Activated naive CD8-positive, alpha-beta T cell treated with anti-CD3 and anti-CD28 coated beads, Interleukin-2, amount 10 ng/mL, durations not matched to agents 7 days and 5 days (primary cell): Measurements from ENCODE around the gene MGAT1. TPM values are rescaled to one million over a fixed set of nuclear protein-coding genes. Genes with fewer than 3 reads are reported as not detected.

ENCODE experiments used
- ATAC-seq: fragments of 150-1000 bp; cut with Tn5 transposase; one replicate; pipeline ENCODE4 v1.10.0; 2021; ENCODE audit warnings: low read depth, moderate library complexity
- POLR2A ChIA-PET: fragments of 350-600 bp; sonication (Branson Sonifier 250); formaldehyde crosslinking; loops from one replicate; lab custom pipeline; 2021; ENCODE audit warnings: antibody characterized with exemption; lab: Charles Lee
- DNase-seq: peaks from one replicate; pipeline ENCODE4 v3.0.0; 2021
- H3K27ac Mint-ChIP-seq: one replicate; pipeline ENCODE4 v1.8.0; 2022; ENCODE audit warnings: mild to moderate bottlenecking, mixed read lengths
- H3K27me3 Mint-ChIP-seq: one replicate; pipeline ENCODE4 v1.8.0; 2022; ENCODE audit warnings: mild to moderate bottlenecking, moderate library complexity, mixed read lengths
- H3K36me3 Mint-ChIP-seq: one replicate; pipeline ENCODE4 v1.8.0; 2021; ENCODE audit warnings: mild to moderate bottlenecking, mixed read lengths
- H3K4me1 Mint-ChIP-seq: one replicate; pipeline ENCODE4 v1.8.0; 2021; ENCODE audit warnings: mixed read lengths
- H3K4me3 Mint-ChIP-seq: one replicate; pipeline ENCODE4 v1.8.0; 2022; ENCODE audit warnings: mild to moderate bottlenecking, moderate library complexity, mixed read lengths
- H3K9me3 Mint-ChIP-seq: one replicate; pipeline ENCODE4 v1.8.0; 2021; ENCODE audit warnings: mixed read lengths
- total RNA-seq, 2 experiments: library from RNA; stranded (reverse); gene quantifications; one replicate each; pipeline ENCODE4 v1.2.3, GENCODE V29; 2021

Gene MGAT1
- total RNA-seq = 100 to 1,000 TPM; 177 to 186 TPM

DNA sequence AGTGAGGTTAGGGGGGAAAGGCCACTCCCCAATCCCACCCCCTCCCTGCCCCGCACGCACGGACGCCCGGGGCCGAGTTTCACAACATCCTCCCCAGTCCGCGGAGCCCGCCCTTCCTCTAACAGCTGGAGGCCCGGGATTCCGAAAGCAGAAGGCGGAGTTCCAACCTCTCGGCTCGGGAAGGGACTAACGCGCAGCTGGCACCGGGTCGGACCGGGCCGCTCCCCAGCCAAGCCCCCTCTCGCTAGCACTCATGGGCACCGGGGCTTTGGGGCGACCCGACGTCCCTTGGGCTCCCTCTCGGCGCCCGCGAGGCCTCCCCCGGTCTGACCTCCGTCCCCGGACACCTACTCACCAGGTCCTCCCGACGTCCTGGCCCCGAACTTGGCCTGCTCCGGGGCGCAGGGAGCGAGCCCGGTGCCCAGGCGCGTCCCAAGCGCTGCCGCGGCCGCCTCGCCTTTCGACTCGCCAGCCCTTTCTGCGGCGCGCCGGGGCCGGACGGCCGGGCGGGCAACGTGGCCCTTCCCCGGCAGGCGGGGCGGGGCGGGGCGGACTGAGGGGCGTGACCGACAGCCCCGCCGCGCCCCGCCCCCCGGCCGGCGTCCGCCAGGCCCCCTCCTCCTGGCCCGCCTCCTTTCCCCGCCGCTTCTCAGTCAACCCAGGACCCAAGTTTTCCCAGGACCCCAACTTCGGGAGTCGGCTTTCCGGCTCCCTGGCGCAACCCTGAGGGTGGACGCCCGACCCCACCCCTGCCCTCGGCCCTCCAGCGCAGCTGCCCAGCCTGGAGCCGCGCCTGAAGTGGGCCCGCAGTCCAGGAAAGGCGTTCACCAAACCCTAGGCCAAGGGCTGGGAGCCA, at the start of gene MGAT1:
Gene MGAT1, minus strand, starts transcription at position 482 of the 856 bp plus-strand sequence. CDS start 9,835 bp downstream, outside the sequence.
- H3K27ac Mint-ChIP-seq = peak within 1 kb of the TSS; percentile 86
- no peaks in the 10 kb centered on the region for H3K9me3 Mint-ChIP-seq
- H3K27me3 Mint-ChIP-seq = no peaks in the 10 kb centered on the region
- peak; percentile 29 for ATAC-seq
- DNase-seq = peak; percentile 91
- POLR2A ChIA-PET = interaction anchor here (0.6 to 10.4 kb wide), 8 partner anchors 8 to 459 kb away, joined by 3 to 170 read pairs (median 6); partner anchors contain the start of gene ZFP62
- peaks cover 54% of the 10 kb centered on the region for H3K36me3 Mint-ChIP-seq
- peaks cover 63% of the 10 kb centered on the region for H3K4me1 Mint-ChIP-seq
- peak within 1 kb of the TSS; percentile 93 for H3K4me3 Mint-ChIP-seq

DNA sequence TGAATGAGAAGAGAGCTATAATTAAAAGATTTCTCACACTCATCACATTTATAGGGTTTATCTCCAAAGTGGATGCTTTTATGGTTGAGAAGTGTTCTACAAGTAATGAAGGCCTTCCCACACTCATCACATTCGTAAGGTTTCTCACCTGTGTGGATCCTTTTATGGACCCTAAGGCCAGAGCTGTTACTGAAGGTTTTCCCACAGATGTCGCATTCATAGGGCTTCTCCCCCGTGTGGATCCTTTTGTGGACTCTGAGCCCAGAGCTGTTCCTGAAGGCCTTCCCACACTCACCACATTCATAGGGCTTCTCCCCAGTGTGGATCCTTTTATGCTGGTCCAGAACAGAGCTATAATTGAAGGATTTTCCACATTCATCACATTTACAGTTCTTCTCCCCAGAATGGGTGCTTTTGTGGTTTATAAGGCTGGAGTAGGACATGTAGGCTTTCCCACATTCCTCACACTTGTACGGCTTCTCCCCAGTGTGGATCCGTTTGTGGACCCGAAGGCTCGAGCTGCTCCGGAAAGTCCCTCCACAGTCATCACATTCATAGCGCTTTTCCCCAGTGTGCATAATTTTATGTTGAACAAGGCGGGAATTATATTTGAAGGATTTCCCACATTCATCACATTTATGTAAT, 48.0 kb upstream of the MGAT1 start:
- H3K36me3 Mint-ChIP-seq = peaks cover 90% of the 10 kb centered on the region
- DNase-seq = no peak
- no peaks in the 10 kb centered on the region for H3K27me3 Mint-ChIP-seq
- peaks cover 5% of the 10 kb centered on the region for H3K4me1 Mint-ChIP-seq
- no peak overlapping the region for H3K27ac Mint-ChIP-seq
- POLR2A ChIA-PET = interaction anchor here (0.7 to 0.9 kb wide), 2 partner anchors 10 to 11 kb away, joined by 3 read pairs; partner anchors contain the start of gene ZFP62
- H3K9me3 Mint-ChIP-seq = peaks cover 41% of the 10 kb centered on the region
- H3K4me3 Mint-ChIP-seq = no peak overlapping the region
- no peak for ATAC-seq

DNA sequence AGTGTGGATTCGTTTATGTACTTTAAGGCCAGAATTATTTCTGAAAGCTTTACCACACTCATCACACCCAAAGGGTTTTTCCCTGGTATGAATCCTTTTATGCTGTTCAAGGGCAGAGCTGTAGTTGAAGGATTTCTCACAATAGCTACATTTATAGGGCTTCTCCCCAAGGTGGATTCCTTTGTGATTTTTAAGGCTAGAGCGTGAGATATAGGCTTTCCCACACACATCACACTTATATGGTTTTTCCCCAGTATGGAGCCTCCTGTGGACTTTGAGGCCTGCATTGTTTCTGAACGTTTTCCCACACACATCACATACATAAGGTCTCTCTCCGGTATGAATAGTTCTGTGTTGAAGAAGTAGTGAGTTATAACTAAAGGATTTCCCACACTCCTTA, 47.2 kb upstream of the MGAT1 start:
- H3K36me3 Mint-ChIP-seq = peaks cover 87% of the 10 kb centered on the region
- POLR2A ChIA-PET = interaction anchor here (0.7 to 0.9 kb wide), 2 partner anchors 11 kb away, joined by 3 read pairs; partner anchors contain the start of gene ZFP62
- ATAC-seq (no peak), DNase-seq (no peak)
- peaks cover 1% of the 10 kb centered on the region for H3K4me1 Mint-ChIP-seq
- no peak overlapping the region for H3K27ac Mint-ChIP-seq
- no peak overlapping the region for H3K4me3 Mint-ChIP-seq
- peaks cover 41% of the 10 kb centered on the region for H3K9me3 Mint-ChIP-seq
- no peaks in the 10 kb centered on the region for H3K27me3 Mint-ChIP-seq

DNA sequence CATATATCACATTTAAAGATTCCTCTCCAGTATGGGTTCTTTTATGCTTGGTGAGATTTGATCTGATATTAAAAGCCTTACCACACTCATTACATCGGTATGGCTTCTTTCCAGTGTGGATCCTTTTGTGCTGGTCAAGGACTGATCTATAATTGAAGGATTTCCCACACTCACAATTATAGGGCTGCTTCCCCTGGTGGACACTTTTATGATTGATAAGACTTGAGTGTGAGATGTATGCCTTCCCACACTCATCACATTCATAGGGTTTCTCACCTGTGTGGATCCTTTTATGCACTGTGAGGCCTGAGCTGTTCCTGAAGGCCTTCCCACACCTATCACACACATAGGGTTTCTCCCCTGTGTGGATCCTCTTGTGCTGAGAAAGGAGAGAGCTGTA, 46.3 kb upstream of the MGAT1 start:
- POLR2A ChIA-PET = no interaction called here
- ATAC-seq (no peak), DNase-seq (no peak)
- peaks cover 1% of the 10 kb centered on the region for H3K4me1 Mint-ChIP-seq
- peaks cover 41% of the 10 kb centered on the region for H3K9me3 Mint-ChIP-seq
- no peak overlapping the region for H3K4me3 Mint-ChIP-seq
- no peaks in the 10 kb centered on the region for H3K27me3 Mint-ChIP-seq
- peaks cover 78% of the 10 kb centered on the region for H3K36me3 Mint-ChIP-seq
- no peak overlapping the region for H3K27ac Mint-ChIP-seq

DNA sequence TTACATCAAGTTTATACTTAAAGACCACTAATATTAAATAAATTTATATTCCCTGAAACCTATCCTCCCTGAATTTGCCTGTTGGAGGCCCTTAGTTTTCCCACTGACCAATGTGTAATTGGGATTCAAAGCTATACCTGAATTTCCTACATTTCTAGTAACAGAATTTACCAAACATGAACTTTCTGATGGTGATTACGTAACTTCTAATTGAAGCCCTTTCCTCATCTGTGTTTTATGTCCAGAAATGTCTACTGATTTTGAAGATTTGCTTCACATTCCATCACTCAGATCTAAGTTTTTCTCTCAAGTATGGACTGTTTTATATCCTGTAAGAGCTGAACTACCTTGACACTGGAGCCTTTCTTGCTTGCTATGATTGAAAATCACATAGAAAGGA, 45.7 kb upstream of the MGAT1 start:
- no peak for DNase-seq
- Mint-ChIP-seq H3K4me3 (no peak overlapping the region), H3K27ac (no peak overlapping the region), H3K27me3 (no peaks in the 10 kb centered on the region), H3K36me3 (peaks cover 74% of the 10 kb centered on the region), H3K9me3 (peaks cover 41% of the 10 kb centered on the region), H3K4me1 (peaks cover 1% of the 10 kb centered on the region)
- no peak for ATAC-seq
- POLR2A ChIA-PET = no interaction called here

DNA sequence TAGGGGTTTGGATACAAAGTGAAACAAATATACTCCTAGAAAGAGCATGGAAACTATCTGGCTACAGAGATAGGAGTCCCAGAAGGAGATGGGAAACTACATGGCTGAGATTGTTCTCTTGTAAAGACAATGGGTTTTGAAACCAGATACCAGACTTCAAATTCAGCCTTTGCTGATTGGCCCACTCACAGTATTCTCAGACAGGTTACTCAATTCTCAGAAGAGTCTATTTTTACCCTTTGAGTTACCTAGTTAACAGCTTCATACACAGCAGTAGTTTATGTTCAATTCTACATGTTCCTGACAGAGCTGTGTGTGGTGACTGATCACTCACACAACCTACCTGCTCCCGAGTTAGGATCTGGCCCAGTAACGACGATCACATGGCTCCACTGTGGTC, 44.4 kb upstream of the MGAT1 start:
- POLR2A ChIA-PET = no interaction called here
- Mint-ChIP-seq H3K27me3 (no peaks in the 10 kb centered on the region), H3K4me3 (no peak overlapping the region), H3K4me1 (no peaks in the 10 kb centered on the region), H3K27ac (no peak overlapping the region), H3K9me3 (peaks cover 39% of the 10 kb centered on the region), H3K36me3 (peaks cover 64% of the 10 kb centered on the region)
- DNase-seq (no peak), ATAC-seq (no peak)

DNA sequence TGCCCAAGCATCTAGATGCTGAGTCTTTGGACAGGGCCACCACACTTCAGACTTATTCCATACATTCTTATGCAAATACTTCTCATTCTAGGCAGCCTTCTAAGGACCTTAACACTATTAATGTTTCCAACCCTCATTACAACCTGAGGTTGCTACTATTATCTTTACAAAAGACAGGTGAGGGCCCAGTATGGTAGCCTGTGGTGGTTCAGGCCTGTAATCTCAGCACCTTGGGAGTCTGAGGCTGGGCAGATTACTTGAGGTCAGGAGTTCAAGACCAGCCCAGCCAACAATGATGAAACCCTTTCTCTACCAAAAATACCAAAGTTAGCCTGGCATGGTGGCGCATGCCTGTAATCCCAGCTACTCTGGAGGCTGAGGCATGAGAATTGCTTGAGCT, 42.3 kb upstream of the MGAT1 start:
- DNase-seq = no peak
- Mint-ChIP-seq H3K27me3 (no peaks in the 10 kb centered on the region), H3K4me3 (no peak overlapping the region), H3K27ac (no peak overlapping the region), H3K36me3 (peaks cover 43% of the 10 kb centered on the region), H3K4me1 (no peaks in the 10 kb centered on the region), H3K9me3 (peaks cover 26% of the 10 kb centered on the region)
- ATAC-seq = no peak
- POLR2A ChIA-PET = no interaction called here

DNA sequence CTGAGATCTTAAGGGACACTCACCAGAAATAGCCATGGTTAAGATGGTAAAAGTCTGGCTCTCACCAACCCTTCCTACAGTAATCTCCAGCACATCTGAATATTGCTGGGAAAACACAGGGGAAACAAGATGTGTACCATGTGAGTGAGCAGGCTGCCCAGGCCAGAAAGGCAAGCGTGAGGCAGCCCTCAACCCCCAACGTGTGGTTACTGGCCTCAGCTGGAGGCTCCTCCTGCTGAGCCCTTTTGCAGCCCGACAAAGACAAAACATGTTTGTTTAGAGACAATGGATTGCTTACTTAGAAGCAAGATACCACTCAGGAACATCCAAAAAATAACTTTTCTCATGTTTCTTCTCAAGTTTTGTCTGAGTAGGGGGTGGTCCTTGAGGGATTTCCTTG, 41.8 kb upstream of the MGAT1 start:
- peaks cover 40% of the 10 kb centered on the region for H3K36me3 Mint-ChIP-seq
- no peak for DNase-seq
- H3K4me3 Mint-ChIP-seq = no peak overlapping the region
- POLR2A ChIA-PET = no interaction called here
- H3K4me1 Mint-ChIP-seq = peaks cover 1% of the 10 kb centered on the region
- H3K27ac Mint-ChIP-seq = no peak overlapping the region
- no peak for ATAC-seq
- H3K27me3 Mint-ChIP-seq = no peaks in the 10 kb centered on the region
- H3K9me3 Mint-ChIP-seq = peaks cover 25% of the 10 kb centered on the region

DNA sequence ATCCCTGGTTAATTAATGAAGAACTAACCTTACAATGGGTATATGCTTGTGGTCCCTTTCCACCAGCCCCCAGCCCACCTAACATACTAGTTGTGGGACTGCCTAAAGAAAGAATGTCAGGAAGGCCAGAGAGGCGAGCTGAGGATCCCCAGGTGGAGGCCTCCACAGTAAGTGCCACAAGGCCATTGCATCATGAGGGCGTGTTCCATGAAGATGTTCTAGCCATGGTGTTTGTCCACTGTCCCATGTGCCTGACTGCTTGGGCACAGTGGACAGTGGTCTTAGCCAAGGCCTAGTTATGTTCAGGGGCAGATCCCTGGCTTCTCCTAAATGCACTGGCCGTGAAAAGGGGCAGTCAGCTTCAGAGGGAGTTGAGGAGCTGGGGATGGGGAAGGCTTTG, 37.3 kb upstream of the MGAT1 start:
- POLR2A ChIA-PET = interaction anchor here (2.4 kb wide), 1 partner anchor 9 kb away, joined by 12 read pairs; no protein-coding TSS in a partner anchor
- Mint-ChIP-seq H3K27me3 (no peaks in the 10 kb centered on the region), H3K36me3 (peaks cover 22% of the 10 kb centered on the region), H3K9me3 (peaks cover 7% of the 10 kb centered on the region), H3K4me1 (peaks cover 3% of the 10 kb centered on the region), H3K4me3 (no peak overlapping the region), H3K27ac (no peak overlapping the region)
- DNase-seq = no peak
- no peak for ATAC-seq

DNA sequence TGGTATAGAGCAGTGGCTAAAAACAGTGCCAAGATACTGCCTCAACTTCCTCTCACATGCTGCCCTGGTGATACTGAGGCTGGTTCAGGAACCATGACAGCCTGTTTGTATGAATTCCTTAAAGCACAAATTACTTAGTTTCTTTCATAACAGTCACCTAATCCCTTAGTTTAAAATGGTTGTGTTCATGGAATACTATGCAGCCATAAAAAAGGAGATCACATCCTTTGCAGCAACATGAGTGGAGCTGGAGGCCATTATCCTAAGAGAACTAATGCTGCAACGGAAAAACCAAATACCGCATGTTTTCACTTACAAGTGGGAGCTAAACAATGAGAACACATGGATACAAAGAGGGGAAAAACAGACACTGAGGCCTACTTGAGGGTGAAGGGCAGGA, 36.6 kb upstream of the MGAT1 start:
- H3K4me1 Mint-ChIP-seq = peaks cover 7% of the 10 kb centered on the region
- no peak for DNase-seq
- no peak for ATAC-seq

DNA sequence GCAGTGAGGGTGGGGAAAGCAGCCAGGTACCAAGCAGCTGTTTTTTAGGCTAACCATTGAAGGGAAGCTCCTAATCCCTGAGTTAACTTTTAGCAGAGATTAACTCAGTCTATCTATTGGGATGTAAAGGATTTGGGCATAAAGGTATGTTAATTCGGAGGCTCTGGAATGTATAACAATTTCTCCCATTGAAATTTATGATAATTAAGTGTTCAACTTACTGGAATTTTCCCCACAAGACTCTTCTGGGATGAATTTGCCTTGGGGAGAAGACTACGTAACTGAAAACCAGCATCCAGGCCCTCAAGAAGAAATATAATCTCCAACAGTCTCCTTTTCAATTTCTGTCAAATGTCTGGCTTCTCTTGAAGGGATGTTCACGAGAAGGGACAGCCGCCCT, 34.9 kb upstream of the MGAT1 start:
- POLR2A ChIA-PET = no interaction called here
- H3K4me1 Mint-ChIP-seq = peaks cover 19% of the 10 kb centered on the region
- no peak for ATAC-seq
- no peak overlapping the region for H3K4me3 Mint-ChIP-seq
- H3K36me3 Mint-ChIP-seq = peaks cover 34% of the 10 kb centered on the region
- H3K9me3 Mint-ChIP-seq = peaks cover 7% of the 10 kb centered on the region
- no peaks in the 10 kb centered on the region for H3K27me3 Mint-ChIP-seq
- no peak overlapping the region for H3K27ac Mint-ChIP-seq
- no peak for DNase-seq

More for the DNA sequence above, 36.6 kb upstream of the MGAT1 start:
- Mint-ChIP-seq H3K4me3 (no peak overlapping the region), H3K9me3 (peaks cover 7% of the 10 kb centered on the region), H3K27me3 (no peaks in the 10 kb centered on the region), H3K27ac (no peak overlapping the region), H3K36me3 (peaks cover 29% of the 10 kb centered on the region)
- POLR2A ChIA-PET = interaction anchor here (2.4 kb wide), 1 partner anchor 9 kb away, joined by 12 read pairs; no protein-coding TSS in a partner anchor

DNA sequence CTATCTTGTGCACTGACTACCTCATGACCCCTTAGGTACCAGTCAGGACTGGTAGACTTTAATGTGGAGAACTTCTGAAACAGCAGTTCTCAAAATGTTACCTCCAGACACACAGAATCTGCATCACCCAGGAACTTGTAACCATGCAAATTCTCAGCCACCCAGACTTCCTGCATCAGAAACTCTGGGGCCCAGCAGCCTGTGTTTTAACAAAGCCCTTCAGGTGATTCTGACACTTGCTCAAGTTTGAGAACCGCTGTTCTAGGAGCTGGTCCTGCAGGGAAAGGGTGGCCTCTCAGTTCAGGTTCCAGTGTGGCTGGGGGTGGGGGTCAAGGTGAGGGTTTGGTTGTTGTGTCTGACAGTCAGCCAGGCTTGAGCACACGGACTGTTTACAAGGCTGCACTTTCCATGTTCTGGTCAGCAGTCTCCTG, 30.0 kb upstream of the MGAT1 start:
- Mint-ChIP-seq H3K4me1 (peaks cover 30% of the 10 kb centered on the region), H3K27me3 (no peaks in the 10 kb centered on the region), H3K9me3 (no peaks in the 10 kb centered on the region), H3K27ac (peak overlapping the region; percentile 97), H3K36me3 (peaks cover 43% of the 10 kb centered on the region), H3K4me3 (peak overlapping the region; percentile 98)
- POLR2A ChIA-PET = interaction anchor here (0.6 to 4.9 kb wide), 6 partner anchors 15 to 428 kb away, joined by 3 to 170 read pairs (median 48); partner anchors contain the start of genes MGAT1, TRIM52 and ZFP62
- ATAC-seq = peak; percentile 57
- DNase-seq = no peak
